B cell (primary cell): ENCODE measurements around the gene HSPB3.

Experiments
- CTCF ChIP-seq: fragments of 200-600 bp; IDR thresholded peaks from one replicate; pipeline ENCODE4 v1.8.0; 2022; ENCODE audit warnings: antibody characterized with exemption, mild to moderate bottlenecking
- EZH2 ChIP-seq: IDR thresholded peaks from 2 replicates; pipeline ENCODE4 v1.6.1; 2012; ENCODE audit warnings: borderline replicate concordance, low read depth, mild to moderate bottlenecking, moderate library complexity, low read length; ENCODE audit not compliant: insufficient read depth, poor library complexity, severe bottlenecking

GRCh38 chr5:54415896-54416601, 39.5 kb upstream of the HSPB3 start:
- TF ChIP-seq EZH2 (no peak), CTCF (no peak)
